GM12892 (cell line): ENCODE results near the gene LCN10.

ENCODE experiments used
- POLR2A ChIP-seq: IDR thresholded peaks from 2 replicates; pipeline ENCODE4 v1.6.1; 2011; ENCODE audit warnings: low read depth, low read length, control low read depth
- POLR2AphosphoS5 ChIP-seq: IDR thresholded peaks from 2 replicates; pipeline ENCODE4 v1.6.1; 2011; ENCODE audit warnings: low read depth, low read length, control low read depth

- TF ChIP-seq POLR2A (no peak), POLR2AphosphoS5 (no peak)
Observed at GRCh38 chr9:136690806-136691261, 51.9 kb downstream of the LCN10 start.
